COR-L47 (cell line): ENCODE measurements around the gene GALNT9.
"Not testable (repeated sequence)": the region's sequence is repeated elsewhere in the genome, so short reads cannot be mapped to it uniquely, and the experiment has no call there.

Experiments used
- DNase-seq: peaks from one replicate; lab custom pipeline; 2025; lab: John Stamatoyannopoulos, UW

GALNT9 gene

DNA sequence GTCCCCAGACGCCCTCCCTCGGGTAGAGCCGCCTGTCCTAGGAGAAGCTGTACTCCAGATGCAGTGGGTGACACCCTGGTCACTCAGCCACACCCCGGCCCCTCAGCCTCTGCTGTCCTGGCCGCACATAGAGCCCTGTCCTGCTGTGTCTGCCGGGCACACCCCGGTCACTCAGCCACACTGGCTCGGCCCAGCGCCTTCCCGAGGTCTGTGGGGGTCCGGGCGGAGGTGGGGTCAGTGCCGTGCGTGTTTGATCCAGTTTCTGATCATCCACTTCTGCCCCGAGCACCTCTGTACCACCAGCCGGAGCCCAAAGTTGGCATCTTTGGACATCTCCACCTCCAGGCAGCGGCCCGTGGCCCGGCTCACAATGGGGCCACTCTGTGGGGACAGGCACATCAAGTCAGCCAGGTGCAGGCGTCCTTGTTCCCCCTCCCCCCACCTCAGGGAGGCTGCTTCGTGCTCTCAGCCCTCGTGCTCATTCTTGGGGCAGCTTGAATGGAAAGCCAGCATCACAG is 132.5 kb downstream of the GALNT9 start:
- DNase-seq = no peak

DNA sequence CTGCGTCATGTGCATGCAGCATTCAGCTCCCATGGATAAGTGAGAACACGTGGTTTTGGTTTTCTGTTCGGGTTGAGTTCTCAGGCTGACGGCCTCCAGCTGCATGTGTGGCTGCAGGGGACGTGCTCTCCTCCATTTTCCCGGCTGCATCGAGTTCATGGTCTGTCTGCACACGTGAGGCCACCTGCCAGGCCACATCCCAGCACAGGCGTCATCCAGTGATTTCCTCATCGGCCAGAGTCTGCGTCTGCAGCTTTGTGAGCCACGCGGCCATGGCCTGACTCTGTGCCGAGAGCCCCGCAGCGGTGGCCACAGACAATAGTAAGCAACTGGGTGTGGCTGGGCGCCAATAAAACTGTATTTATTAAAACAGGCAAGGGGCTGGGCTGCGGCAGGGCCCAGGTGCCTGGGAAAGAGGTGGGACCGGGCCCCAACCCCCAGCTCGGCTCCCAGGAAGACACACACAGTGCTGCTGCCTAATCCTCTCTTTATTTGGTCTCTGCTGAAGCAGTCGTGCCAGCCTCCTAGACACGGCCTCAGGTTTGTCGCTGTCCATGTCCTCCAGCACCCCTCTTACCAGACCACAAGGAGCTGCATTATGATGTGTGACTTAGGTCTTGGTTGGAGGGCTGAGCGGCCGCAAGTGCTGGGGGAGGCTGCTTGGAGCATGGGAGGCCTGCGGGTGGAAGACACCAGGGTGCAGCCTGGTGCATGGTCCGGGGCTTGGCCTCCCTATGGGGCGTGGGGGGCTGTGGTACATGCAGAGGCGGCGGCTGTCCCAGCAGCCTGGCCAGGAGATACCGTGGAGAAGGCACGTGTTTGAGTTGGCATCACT is 133.1 kb downstream of the GALNT9 start:
- DNase-seq = peak; percentile 69

DNA sequence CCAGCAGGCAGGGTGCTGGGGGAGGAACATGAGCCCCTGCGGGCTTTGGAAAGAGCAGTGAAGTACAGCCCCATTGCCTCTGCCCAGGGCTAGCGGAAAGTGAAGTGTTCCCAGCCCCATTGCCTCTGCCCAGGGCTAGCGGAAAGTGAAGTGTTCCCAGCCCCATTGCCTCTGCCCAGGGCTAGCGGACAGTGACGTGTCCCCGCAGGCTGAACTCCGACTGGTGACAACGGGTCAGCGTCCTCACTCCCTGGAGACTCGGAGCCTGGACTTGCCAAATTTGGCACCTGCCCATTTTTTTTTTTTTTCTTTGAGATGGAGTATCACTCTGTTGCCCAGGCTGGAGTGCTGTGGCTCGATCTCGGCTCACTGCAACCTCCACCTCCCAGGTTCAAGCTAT is 134.1 kb downstream of the GALNT9 start:
- DNase-seq = not testable (repeated sequence)

GRCh38 chr12:132194556-132194955 is 134.8 kb downstream of the GALNT9 start:
- DNase-seq = no peak

GRCh38 chr12:132194056-132194455 is 135.3 kb downstream of the GALNT9 start:
- DNase-seq = no peak

GRCh38 chr12:132191715-132192553 is 137.5 kb downstream of the GALNT9 start:
- no peak for DNase-seq

GRCh38 chr12:132190834-132191500 is 138.4 kb downstream of the GALNT9 start:
- DNase-seq = no peak

DNA sequence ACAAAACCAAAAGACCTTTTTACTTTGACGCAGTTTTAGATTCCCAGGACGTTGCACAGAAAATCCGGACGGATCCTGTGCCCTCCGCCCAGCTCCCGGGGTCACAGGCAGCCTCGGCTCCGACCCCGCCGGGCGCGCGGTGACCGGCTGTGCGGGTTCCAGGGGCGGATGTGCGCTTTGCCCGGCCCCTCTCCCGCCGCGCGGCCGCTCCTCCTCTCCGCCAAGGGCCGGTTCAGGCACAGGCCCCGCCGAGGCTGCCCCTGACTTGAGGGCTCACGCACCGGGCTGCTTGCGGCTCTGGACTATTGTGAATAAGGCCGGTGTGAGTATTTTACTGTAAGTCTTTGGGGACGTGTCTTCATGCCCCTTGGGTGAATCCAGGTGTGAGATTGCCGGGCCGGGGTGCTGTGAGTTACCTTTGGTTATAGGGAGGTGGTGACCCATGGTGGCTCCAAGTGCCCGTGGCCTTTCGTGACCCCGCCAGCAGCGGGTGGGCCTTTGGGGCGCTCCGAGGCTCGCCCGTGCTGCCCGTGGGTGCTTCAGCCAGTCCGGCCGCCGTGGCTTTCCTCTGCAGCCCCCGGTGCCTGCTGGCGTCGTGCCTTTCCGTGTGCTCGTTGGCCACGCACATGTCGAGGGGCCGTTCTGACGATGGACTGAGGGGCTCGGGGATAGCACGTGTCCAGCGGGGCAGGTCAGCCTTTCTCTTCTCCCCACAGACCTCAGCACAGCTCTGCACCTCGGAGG is 139.2 kb downstream of the GALNT9 start:
- DNase-seq = no peak

- peak; percentile 72 for DNase-seq
Measured at GRCh38 chr12:132189378-132190011, 139.9 kb downstream of the GALNT9 start.

- DNase-seq = no peak
Measured at GRCh38 chr12:132188916-132189325, 140.5 kb downstream of the GALNT9 start.

DNA sequence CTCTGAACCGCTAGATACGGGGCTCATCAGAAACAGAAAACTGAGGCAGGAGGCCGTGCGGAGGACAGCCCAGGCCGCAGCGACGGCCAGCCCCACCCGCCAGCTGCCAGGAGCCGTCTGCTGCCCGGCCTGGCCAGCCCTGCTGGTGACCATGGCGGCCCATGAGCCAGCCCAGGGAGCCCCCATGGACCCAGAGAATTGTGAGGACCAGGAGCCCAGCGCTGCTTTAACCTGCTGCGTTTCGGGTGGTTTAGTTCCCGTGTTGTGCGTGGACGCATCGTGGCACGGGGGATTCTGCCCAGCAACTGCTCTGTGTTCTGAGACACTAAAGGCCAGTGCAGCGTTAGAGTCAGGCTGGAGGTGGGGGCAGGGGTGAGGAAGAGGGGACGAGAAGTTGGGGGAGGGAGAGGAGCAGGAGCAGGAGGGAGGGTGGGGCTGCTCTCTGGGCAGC is 140.9 kb downstream of the GALNT9 start:
- no peak for DNase-seq

GRCh38 chr12:132187646-132188450 is 141.5 kb downstream of the GALNT9 start:
- DNase-seq = no peak

GRCh38 chr12:132186857-132187620 is 142.3 kb downstream of the GALNT9 start:
- DNase-seq = no peak

DNA sequence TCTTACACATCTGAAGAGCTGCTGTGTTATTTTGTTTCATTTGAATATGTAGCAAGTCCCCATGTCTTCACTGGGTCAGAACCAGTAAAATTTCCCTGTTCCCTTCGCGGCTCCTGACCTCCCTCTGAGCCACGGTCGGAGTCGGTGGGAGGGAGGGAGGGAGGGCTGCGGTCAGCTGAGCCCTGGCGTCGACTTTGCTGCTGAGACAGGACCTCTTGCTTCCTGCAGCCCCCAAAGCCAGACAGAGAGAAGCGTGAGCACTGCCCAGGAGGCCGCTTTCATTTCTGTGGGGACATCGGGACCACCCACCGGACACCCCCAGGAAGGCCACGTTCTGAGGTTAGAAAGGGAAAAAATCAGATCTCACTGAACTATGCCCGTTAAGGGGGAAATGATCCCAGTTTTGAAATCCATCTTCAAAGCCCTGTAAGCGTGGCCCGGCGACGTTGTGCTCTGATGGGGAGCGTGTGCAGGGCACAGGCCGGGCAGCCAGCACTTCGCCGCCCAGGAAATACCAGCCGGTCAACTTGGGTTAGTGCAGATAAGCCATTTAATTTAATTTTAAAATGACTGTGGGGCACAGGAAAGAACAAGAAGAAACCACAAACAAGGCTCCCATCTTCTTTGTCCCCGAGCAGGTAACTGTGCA is 143.1 kb downstream of the GALNT9 start:
- DNase-seq = no peak

DNA sequence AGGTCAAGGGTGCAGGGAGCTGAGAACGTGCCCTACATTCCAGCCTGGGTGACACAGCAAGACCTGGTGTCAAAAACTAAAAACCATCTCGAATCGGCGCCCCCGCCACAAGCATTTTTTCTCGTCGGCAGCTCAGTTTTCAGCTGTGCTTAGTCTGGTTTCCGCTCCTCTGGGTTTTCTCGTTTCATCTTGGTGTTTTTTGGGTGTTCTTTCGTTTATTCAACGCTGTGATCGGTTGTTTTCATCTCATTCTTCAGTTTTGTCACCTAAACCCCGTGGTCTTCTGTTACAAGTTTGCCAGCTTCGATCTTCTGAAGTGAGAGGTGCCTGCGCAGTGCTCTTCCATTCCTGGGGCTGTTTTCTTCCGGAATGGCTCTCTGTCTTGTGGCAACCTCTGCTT is 143.7 kb downstream of the GALNT9 start:
- DNase-seq = no peak

- no peak for DNase-seq
Measured at GRCh38 chr12:132182711-132183365, 146.6 kb downstream of the GALNT9 start.

- no peak for DNase-seq
Measured at GRCh38 chr12:132182206-132182710, 147.1 kb downstream of the GALNT9 start.

DNA sequence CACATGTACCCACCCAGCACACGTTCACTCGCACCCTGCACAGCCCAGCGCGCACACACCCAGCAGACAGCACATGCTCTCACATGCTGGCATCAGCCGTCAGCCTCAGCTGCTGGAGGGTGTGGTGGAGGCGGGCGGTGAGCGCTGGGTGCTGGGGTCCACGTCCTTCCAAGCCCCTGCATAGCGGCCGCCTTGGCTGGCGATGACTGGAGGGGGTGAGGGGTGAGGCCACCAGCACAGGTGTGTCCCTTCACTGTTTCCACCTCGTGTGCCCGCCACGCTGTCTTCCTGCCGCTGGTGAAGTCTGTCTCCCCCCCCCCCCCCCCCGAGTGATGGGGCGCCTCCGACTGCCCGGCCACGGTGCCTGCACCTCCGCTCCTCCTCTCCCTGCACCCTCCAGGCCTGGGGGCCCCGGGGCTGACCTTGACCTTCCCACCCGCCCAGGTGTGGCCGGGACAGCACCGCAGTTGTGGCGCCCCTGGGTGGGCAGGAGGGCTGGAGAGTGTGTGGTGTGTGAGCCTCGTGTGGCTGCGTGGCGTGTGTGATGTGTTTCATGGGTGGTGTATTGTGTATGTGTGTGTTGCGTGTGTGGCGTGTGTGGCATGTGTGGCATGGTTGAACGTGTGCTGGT is 147.7 kb downstream of the GALNT9 start:
- DNase-seq = no peak
